Body of pancreas (tissue), 4 donors: ENCODE data around the gene ALG12. TPM values are rescaled to one million over a fixed set of nuclear protein-coding genes. Genes with fewer than 3 reads are reported as not detected.
A peak's percentile ranks its signal among the peaks of the same experiment; 100 is the strongest.

Experiments used
- ATAC-seq: fragments of 150-250 bp; one replicate; pipeline ENCODE4 v1.9.1; 2016
- DNase-seq, 4 donors: peaks; one replicate each; pipeline ENCODE4 v3.0.0-alpha.2; 2019
- H3K27ac ChIP-seq, 4 donors: fragments of 200-600 bp; sonication (generic); 1 replicate in 3 of 4; 2 replicates in 1 of 4; pipeline versions ENCODE4 v1.5.1 to v1.6.1; 2016 to 2019; ENCODE audit warnings: mild to moderate bottlenecking in 1 of 4, mixed read lengths in 1 of 4, moderate library complexity in 1 of 4
- H3K27me3 ChIP-seq, 2 donors: fragments of 200-600 bp; sonication (generic); one replicate each; pipeline ENCODE4 v1.6.0; 2016; ENCODE audit warnings: mild to moderate bottlenecking in 1 of 2
- H3K36me3 ChIP-seq, 2 donors: fragments of 200-600 bp; sonication (generic); replicated peaks in 1 of 2; 2 replicates each; pipeline ENCODE4 v1.5.1; 2016; ENCODE audit warnings: low read depth in 2 of 2; ENCODE audit not compliant: insufficient read depth in 1 of 2
- H3K4me1 ChIP-seq: fragments of 200-600 bp; sonication (generic); one replicate; pipeline ENCODE4 v1.6.0; 2016
- H3K4me3 ChIP-seq, 2 donors: fragments of 200-600 bp; sonication (generic); 1 replicate in 1 of 2; 2 replicates in 1 of 2; pipeline ENCODE4 v1.5.1; 2016 to 2019
- H3K9me3 ChIP-seq, 3 donors: fragments of 200-600 bp; sonication (generic); 1 replicate in 2 of 3; 2 replicates in 1 of 3; pipeline ENCODE4 v1.5.1; 2016
- CTCF ChIP-seq, 7 experiments: fragments of 450-650 bp in 4 of 7; fragments of 200-600 bp in 3 of 7; sonication (generic) in 3 of 7; IDR thresholded peaks; one replicate each; pipeline ENCODE4 v1.5.1; 2016 to 2019; ENCODE audit warnings: antibody characterized with exemption in 7 of 7
- POLR2A ChIP-seq, 3 donors: fragments of 450-650 bp; IDR thresholded peaks; one replicate each; pipeline ENCODE4 v1.6.1; 2016; ENCODE audit warnings: antibody characterized with exemption in 3 of 3, mild to moderate bottlenecking in 2 of 3
- WGBS, 2 donors: methylation state at CpG; one replicate each; pipeline ENCODE4 v1.1.5; 2017; 5-methylcytosine and 5-hydroxymethylcytosine counted together
- intact Hi-C: fragments of 100-400 bp; cut with DNase I; formaldehyde crosslinking; loops from one replicate; pipeline ENCODE4 v1.15.1; 2023
- total RNA-seq, 2 donors: library from RNA; depleted of rRNA; stranded (reverse); fragments of >200 nt; gene quantifications; one replicate each; pipeline ENCODE4 v1.1.0, GENCODE V29; 2016

ALG12 gene
- total RNA-seq, 2 donors from 2014 or later, result 16.2 to 17.9 TPM

GRCh38 chr22:49878206-49878605, 40.0 kb downstream of the ALG12 start:
- no peak for ATAC-seq
- Histone ChIP-seq H3K4me1 (no peaks in the 10 kb centered on the region), H3K9me3 (no peaks in the 10 kb centered on the region), H3K36me3 (no peaks in the 10 kb centered on the region), H3K27ac (no peak overlapping the region), H3K27me3 (no peaks in the 10 kb centered on the region), H3K4me3 (no peak overlapping the region)
- 93% methylated on average over 8 of the region's 8 CpGs for WGBS, 2 donors
- TF ChIP-seq CTCF (IDR thresholded peaks at IDR 0.05) (no peak), POLR2A (IDR thresholded peaks at IDR 0.05) (no peak)
- no peak for DNase-seq
- intact Hi-C loops, result no loop called here

GRCh38 chr22:49877642-49878041, 40.6 kb downstream of the ALG12 start:
- Histone ChIP-seq H3K27ac (no peak overlapping the region), H3K4me3 (no peak overlapping the region), H3K9me3 (no peaks in the 10 kb centered on the region), H3K36me3 (no peaks in the 10 kb centered on the region), H3K27me3 (no peaks in the 10 kb centered on the region), H3K4me1 (no peaks in the 10 kb centered on the region)
- intact Hi-C loops, result no loop called here
- TF ChIP-seq POLR2A (IDR thresholded peaks at IDR 0.05), result no peak
- TF ChIP-seq CTCF (IDR thresholded peaks at IDR 0.05), result no peak
- DNase-seq (no peak), ATAC-seq (no peak)
- 97 to 98% methylated on average over 7 of the region's 7 CpGs for WGBS, 2 donors

- TF ChIP-seq CTCF (IDR thresholded peaks at IDR 0.05) (no peak), POLR2A (IDR thresholded peaks at IDR 0.05) (no peak)
- no peaks in the 10 kb centered on the region for H3K9me3 ChIP-seq
- 90 to 93% methylated on average over 15 to 16 of the region's 16 CpGs for WGBS, 2 donors
- H3K27ac ChIP-seq, result no peak overlapping the region
- H3K27me3 ChIP-seq, result no peaks in the 10 kb centered on the region
- H3K36me3 ChIP-seq, result no peaks in the 10 kb centered on the region
- H3K4me3 ChIP-seq, result no peak overlapping the region
- no peak for ATAC-seq
- intact Hi-C loops, result no loop called here
- no peak for DNase-seq
- no peaks in the 10 kb centered on the region for H3K4me1 ChIP-seq
These were observed 44.9 kb downstream of the ALG12 start for GRCh38 chr22:49873228-49873940.

GRCh38 chr22:49872347-49872746, 45.9 kb downstream of the ALG12 start:
- TF ChIP-seq CTCF (IDR thresholded peaks at IDR 0.05), result no peak
- TF ChIP-seq POLR2A (IDR thresholded peaks at IDR 0.05), result no peak
- no peak for ATAC-seq
- Histone ChIP-seq H3K9me3 (no peaks in the 10 kb centered on the region), H3K4me1 (no peaks in the 10 kb centered on the region), H3K36me3 (no peaks in the 10 kb centered on the region), H3K4me3 (no peak overlapping the region), H3K27ac (no peak overlapping the region), H3K27me3 (no peaks in the 10 kb centered on the region)
- DNase-seq, result no peak
- intact Hi-C loops, result no loop called here
- WGBS, 2 donors, result 89 to 92% methylated on average over 7 of the region's 7 CpGs

GRCh38 chr22:49871482-49871881, 46.8 kb downstream of the ALG12 start:
- TF ChIP-seq CTCF (IDR thresholded peaks at IDR 0.05) (no peak), POLR2A (IDR thresholded peaks at IDR 0.05) (no peak)
- no peaks in the 10 kb centered on the region for H3K27me3 ChIP-seq
- ATAC-seq (no peak), DNase-seq (peak in 1 of 4 donors; percentile 5)
- no peaks in the 10 kb centered on the region for H3K9me3 ChIP-seq
- no peak overlapping the region for H3K4me3 ChIP-seq
- intact Hi-C loops, result no loop called here
- WGBS, 2 donors, result 94% methylated on average over 4 of the region's 4 CpGs
- no peaks in the 10 kb centered on the region for H3K4me1 ChIP-seq
- no peaks in the 10 kb centered on the region for H3K36me3 ChIP-seq
- H3K27ac ChIP-seq, result no peak overlapping the region
